ENCODE results near the gene KASH5. TPM values are rescaled to one million over a fixed set of nuclear protein-coding genes. Genes with fewer than 3 reads are reported as not detected.

KASH5 gene
- total and polyA plus RNA-seq, 2 of the 8 experiments (the other 6 are each of a cell fraction or from before 2014, with no cell fraction given), result 0.05 to 0.19 TPM

DNA sequence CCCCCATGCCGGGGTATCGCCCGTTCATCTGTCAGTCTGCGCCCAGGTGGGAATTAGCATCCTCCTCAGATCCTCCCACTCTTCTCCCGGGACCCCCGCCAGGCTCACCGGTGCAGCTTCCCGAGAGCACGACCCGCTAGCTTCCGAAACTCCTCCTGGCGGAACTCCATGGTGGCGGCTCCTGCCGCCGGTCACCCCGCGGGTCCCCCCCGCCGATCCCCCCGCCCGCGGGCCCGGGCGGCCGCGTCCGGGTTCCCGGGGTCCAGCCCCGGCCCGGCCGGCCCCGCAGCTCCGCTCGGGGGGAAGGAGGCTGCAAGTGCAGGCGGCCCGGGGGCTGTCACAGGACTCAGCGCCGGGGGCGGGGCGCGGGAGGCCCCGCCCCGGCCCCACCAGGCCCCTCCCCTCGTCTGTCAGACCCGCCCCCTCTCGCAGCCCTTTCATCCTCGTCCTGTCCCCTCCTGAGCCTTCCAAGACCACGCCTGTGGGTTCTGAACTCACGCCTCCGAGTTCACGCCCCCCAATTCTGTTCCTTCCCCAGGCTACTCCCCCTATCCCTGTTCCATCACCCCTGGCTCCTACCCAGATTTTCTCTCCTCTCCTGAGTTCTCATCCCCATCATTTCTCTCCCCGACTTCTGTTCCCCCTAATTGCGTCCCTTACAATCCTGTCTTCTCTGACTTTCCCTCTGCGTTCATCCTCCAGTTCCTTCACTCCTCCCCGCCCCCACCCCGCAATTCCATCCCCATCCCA, 53.3 kb downstream of the KASH5 start, which contains the start of gene SLC17A7 (continued):
- TF ChIP-seq, protein P1, sequence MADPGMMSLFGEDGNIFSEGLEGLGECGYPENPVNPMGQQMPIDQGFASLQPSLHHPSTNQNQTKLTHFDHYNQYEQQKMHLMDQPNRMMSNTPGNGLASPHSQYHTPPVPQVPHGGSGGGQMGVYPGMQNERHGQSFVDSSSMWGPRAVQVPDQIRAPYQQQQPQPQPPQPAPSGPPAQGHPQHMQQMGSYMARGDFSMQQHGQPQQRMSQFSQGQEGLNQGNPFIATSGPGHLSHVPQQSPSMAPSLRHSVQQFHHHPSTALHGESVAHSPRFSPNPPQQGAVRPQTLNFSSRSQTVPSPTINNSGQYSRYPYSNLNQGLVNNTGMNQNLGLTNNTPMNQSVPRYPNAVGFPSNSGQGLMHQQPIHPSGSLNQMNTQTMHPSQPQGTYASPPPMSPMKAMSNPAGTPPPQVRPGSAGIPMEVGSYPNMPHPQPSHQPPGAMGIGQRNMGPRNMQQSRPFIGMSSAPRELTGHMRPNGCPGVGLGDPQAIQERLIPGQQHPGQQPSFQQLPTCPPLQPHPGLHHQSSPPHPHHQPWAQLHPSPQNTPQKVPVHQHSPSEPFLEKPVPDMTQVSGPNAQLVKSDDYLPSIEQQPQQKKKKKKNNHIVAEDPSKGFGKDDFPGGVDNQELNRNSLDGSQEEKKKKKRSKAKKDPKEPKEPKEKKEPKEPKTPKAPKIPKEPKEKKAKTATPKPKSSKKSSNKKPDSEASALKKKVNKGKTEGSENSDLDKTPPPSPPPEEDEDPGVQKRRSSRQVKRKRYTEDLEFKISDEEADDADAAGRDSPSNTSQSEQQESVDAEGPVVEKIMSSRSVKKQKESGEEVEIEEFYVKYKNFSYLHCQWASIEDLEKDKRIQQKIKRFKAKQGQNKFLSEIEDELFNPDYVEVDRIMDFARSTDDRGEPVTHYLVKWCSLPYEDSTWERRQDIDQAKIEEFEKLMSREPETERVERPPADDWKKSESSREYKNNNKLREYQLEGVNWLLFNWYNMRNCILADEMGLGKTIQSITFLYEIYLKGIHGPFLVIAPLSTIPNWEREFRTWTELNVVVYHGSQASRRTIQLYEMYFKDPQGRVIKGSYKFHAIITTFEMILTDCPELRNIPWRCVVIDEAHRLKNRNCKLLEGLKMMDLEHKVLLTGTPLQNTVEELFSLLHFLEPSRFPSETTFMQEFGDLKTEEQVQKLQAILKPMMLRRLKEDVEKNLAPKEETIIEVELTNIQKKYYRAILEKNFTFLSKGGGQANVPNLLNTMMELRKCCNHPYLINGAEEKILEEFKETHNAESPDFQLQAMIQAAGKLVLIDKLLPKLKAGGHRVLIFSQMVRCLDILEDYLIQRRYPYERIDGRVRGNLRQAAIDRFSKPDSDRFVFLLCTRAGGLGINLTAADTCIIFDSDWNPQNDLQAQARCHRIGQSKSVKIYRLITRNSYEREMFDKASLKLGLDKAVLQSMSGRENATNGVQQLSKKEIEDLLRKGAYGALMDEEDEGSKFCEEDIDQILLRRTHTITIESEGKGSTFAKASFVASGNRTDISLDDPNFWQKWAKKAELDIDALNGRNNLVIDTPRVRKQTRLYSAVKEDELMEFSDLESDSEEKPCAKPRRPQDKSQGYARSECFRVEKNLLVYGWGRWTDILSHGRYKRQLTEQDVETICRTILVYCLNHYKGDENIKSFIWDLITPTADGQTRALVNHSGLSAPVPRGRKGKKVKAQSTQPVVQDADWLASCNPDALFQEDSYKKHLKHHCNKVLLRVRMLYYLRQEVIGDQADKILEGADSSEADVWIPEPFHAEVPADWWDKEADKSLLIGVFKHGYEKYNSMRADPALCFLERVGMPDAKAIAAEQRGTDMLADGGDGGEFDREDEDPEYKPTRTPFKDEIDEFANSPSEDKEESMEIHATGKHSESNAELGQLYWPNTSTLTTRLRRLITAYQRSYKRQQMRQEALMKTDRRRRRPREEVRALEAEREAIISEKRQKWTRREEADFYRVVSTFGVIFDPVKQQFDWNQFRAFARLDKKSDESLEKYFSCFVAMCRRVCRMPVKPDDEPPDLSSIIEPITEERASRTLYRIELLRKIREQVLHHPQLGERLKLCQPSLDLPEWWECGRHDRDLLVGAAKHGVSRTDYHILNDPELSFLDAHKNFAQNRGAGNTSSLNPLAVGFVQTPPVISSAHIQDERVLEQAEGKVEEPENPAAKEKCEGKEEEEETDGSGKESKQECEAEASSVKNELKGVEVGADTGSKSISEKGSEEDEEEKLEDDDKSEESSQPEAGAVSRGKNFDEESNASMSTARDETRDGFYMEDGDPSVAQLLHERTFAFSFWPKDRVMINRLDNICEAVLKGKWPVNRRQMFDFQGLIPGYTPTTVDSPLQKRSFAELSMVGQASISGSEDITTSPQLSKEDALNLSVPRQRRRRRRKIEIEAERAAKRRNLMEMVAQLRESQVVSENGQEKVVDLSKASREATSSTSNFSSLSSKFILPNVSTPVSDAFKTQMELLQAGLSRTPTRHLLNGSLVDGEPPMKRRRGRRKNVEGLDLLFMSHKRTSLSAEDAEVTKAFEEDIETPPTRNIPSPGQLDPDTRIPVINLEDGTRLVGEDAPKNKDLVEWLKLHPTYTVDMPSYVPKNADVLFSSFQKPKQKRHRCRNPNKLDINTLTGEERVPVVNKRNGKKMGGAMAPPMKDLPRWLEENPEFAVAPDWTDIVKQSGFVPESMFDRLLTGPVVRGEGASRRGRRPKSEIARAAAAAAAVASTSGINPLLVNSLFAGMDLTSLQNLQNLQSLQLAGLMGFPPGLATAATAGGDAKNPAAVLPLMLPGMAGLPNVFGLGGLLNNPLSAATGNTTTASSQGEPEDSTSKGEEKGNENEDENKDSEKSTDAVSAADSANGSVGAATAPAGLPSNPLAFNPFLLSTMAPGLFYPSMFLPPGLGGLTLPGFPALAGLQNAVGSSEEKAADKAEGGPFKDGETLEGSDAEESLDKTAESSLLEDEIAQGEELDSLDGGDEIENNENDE (IDR thresholded peaks at IDR 0.05; ENCODE audit: insufficient replicate concordance, low read length), result no peak
- TF ChIP-seq SP1 (IDR thresholded peaks at IDR 0.05; ENCODE audit: low read depth, low read length) (0 out of 2 replicates have a peak, but pooled peaks have one; percentile 35), CEBPB (IDR thresholded peaks at IDR 0.05; ENCODE audit: low read depth, low read length) (no peak), PHF8 (conservative IDR thresholded peaks at IDR 0.05; ENCODE audit: low read depth, low read length) (0 out of 2 replicates have a peak, but pooled peaks have one; percentile 44), KDM4A (IDR thresholded peaks at IDR 0.05; ENCODE audit: low read depth, low read length, severe bottlenecking) (peak; percentile 30)
- TF ChIP-seq, protein P2, sequence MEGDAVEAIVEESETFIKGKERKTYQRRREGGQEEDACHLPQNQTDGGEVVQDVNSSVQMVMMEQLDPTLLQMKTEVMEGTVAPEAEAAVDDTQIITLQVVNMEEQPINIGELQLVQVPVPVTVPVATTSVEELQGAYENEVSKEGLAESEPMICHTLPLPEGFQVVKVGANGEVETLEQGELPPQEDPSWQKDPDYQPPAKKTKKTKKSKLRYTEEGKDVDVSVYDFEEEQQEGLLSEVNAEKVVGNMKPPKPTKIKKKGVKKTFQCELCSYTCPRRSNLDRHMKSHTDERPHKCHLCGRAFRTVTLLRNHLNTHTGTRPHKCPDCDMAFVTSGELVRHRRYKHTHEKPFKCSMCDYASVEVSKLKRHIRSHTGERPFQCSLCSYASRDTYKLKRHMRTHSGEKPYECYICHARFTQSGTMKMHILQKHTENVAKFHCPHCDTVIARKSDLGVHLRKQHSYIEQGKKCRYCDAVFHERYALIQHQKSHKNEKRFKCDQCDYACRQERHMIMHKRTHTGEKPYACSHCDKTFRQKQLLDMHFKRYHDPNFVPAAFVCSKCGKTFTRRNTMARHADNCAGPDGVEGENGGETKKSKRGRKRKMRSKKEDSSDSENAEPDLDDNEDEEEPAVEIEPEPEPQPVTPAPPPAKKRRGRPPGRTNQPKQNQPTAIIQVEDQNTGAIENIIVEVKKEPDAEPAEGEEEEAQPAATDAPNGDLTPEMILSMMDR (IDR thresholded peaks at IDR 0.05; ENCODE audit: control extremely low read depth in 1 of 3, insufficient read depth in 1 of 3, low read depth in 1 of 3, low read length in 3 of 3), result peak in 1 of 3 experiments; percentile 1; a peak in 1 of 4 replicates
